Muscle layer of duodenum (tissue), 2 donors: ENCODE results near the gene XAGE3.

Source experiments
- H3K27ac ChIP-seq: one replicate; pipeline ENCODE4 v1.7.0; 2013; ENCODE audit warnings: mild to moderate bottlenecking, low read length
- H3K27me3 ChIP-seq: one replicate; pipeline ENCODE4 v1.7.0; 2013; ENCODE audit warnings: low read depth, mild to moderate bottlenecking, control low read depth, low read length
- H3K36me3 ChIP-seq, 2 donors: one replicate each; pipeline ENCODE4 v1.7.0; 2013; ENCODE audit warnings: low read length in 2 of 2, control low read depth in 1 of 2, mild to moderate bottlenecking in 1 of 2; ENCODE audit not compliant: insufficient read depth in 2 of 2, control insufficient read depth in 1 of 2
- H3K4me1 ChIP-seq, 2 donors: one replicate each; pipeline ENCODE4 v1.7.0; 2013; ENCODE audit warnings: low read length in 2 of 2, mild to moderate bottlenecking in 2 of 2, control low read depth in 1 of 2, moderate library complexity in 1 of 2; ENCODE audit not compliant: insufficient read depth in 2 of 2, control insufficient read depth in 1 of 2
- H3K4me3 ChIP-seq, 2 donors: one replicate each; pipeline ENCODE4 v1.7.0; 2013; ENCODE audit warnings: low read length in 2 of 2, low read depth in 1 of 2, mild to moderate bottlenecking in 1 of 2
- H3K9me3 ChIP-seq, 2 donors: one replicate each; pipeline ENCODE4 v1.7.0; 2013; ENCODE audit warnings: low read length in 2 of 2, control low read depth in 1 of 2, mild to moderate bottlenecking in 1 of 2; ENCODE audit not compliant: control insufficient read depth in 1 of 2
- donor health status: healthy.

Gene XAGE3

GRCh38 chrX:52824608-52825007, 43.3 kb downstream of the XAGE3 start:
- Histone ChIP-seq H3K36me3 (no peaks in the 10 kb centered on the region), H3K4me1 (no peaks in the 10 kb centered on the region), H3K27ac (no peak overlapping the region)

GRCh38 chrX:52821079-52821760, 46.7 kb downstream of the XAGE3 start:
- no peak overlapping the region for H3K4me3 ChIP-seq
- no peaks in the 10 kb centered on the region for H3K9me3 ChIP-seq
- H3K36me3 ChIP-seq = no peaks in the 10 kb centered on the region
- no peaks in the 10 kb centered on the region for H3K4me1 ChIP-seq
- no peak overlapping the region for H3K27ac ChIP-seq
- H3K27me3 ChIP-seq = no peaks in the 10 kb centered on the region

More at GRCh38 chrX:52824608-52825007, 43.3 kb downstream of the XAGE3 start:
- no peaks in the 10 kb centered on the region for H3K9me3 ChIP-seq
- no peaks in the 10 kb centered on the region for H3K27me3 ChIP-seq
- no peak overlapping the region for H3K4me3 ChIP-seq

GRCh38 chrX:52819788-52820187, 48.1 kb downstream of the XAGE3 start:
- Histone ChIP-seq H3K27me3 (no peaks in the 10 kb centered on the region), H3K4me1 (no peaks in the 10 kb centered on the region), H3K36me3 (no peaks in the 10 kb centered on the region), H3K4me3 (no peak overlapping the region), H3K27ac (no peak overlapping the region), H3K9me3 (no peaks in the 10 kb centered on the region)
